Measurements from ENCODE around the gene SYNPO.

SYNPO gene

GRCh38 chr5:150671509-150672236 is 31.2 kb downstream of the SYNPO start:
- POLR2A ChIA-PET: interaction anchor here (0.6 kb wide), 1 partner anchor 11 kb away, joined by 3 read pairs; no protein-coding TSS in a partner anchor
- H3K4me3 ChIP-seq (ENCODE audit: low read depth, low read length): peak overlapping the region; percentile 59
- TF ChIP-seq CTCF (IDR thresholded peaks at IDR 0.05; ENCODE audit: insufficient read depth, low read length, missing control alignments): no peak
- no peak for DNase-seq (ENCODE audit: low read depth, low spot score)
- CTCF ChIA-PET: interaction anchor here (1.1 to 7.0 kb wide), 6 partner anchors 9 to 111 kb away, joined by 5 to 55 read pairs (median 8); partner anchors contain the start of genes MYOZ3 and RBM22

GRCh38 chr5:150672237-150672883 is 31.9 kb downstream of the SYNPO start:
- POLR2A ChIA-PET: no interaction called here
- no peak for TF ChIP-seq CTCF (IDR thresholded peaks at IDR 0.05; ENCODE audit: insufficient read depth, low read length, missing control alignments)
- peak overlapping the region; percentile 59 for H3K4me3 ChIP-seq (ENCODE audit: low read depth, low read length)
- CTCF ChIA-PET: interaction anchor here (1.2 to 7.0 kb wide), 6 partner anchors 13 to 214 kb away, joined by 4 to 55 read pairs (median 8); partner anchors contain the start of genes MYOZ3 and RBM22
- DNase-seq (ENCODE audit: low read depth, low spot score): no peak

- TF ChIP-seq CTCF (IDR thresholded peaks at IDR 0.05; ENCODE audit: insufficient read depth, low read length, missing control alignments): no peak
- peak overlapping the region; percentile 59 for H3K4me3 ChIP-seq (ENCODE audit: low read depth, low read length)
- DNase-seq (ENCODE audit: low read depth, low spot score): no peak
- CTCF ChIA-PET: interaction anchor here (1.0 to 7.0 kb wide), 8 partner anchors 13 to 215 kb away, joined by 4 to 55 read pairs (median 6); partner anchors contain the start of genes IRGM, MYOZ3 and RBM22
- POLR2A ChIA-PET: interaction anchor here (0.9 kb wide), 1 partner anchor 22 kb away, joined by 4 read pairs; no protein-coding TSS in a partner anchor
Observed at GRCh38 chr5:150672884-150673275, 32.4 kb downstream of the SYNPO start.

- no peak overlapping the region for H3K4me3 ChIP-seq (ENCODE audit: low read depth, low read length)
- no peak for TF ChIP-seq CTCF (IDR thresholded peaks at IDR 0.05; ENCODE audit: insufficient read depth, low read length, missing control alignments)
- ChIA-PET POLR2A (no interaction called here), CTCF (interaction anchor here (1.3 to 7.0 kb wide), 4 partner anchors 15 to 216 kb away, joined by 4 to 55 read pairs (median 21); partner anchors contain the start of gene MYOZ3)
- no peak for DNase-seq (ENCODE audit: low read depth, low spot score)
Observed at GRCh38 chr5:150674341-150674821, 33.9 kb downstream of the SYNPO start.

DNA sequence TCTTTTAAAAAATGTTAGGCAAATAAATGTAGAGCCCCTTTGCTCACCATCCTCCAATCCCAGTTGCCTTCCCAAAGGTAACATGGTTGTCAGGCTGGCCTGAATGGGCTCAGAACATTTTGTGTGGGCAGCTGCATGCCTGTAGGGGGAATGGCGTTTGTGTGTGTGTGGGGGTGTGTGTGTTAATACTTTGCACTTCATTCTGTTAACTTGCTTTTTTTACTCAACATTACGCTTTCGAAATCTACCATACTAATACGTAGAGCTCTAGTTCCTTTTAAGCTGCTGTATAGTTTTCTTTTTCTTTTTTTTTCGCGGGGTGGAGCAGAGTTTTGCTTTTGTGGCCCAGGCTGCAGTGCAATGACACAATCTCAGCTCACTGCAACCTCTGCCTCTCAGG is 34.6 kb downstream of the SYNPO start:
- ChIA-PET CTCF (interaction anchor here (0.7 to 7.0 kb wide), 3 partner anchors 25 to 1052 kb away, joined by 3 to 55 read pairs (median 7); partner anchors contain the start of gene RBM22), POLR2A (no interaction called here)
- no peak overlapping the region for H3K4me3 ChIP-seq (ENCODE audit: low read depth, low read length)
- TF ChIP-seq CTCF (IDR thresholded peaks at IDR 0.05; ENCODE audit: insufficient read depth, low read length, missing control alignments): no peak
- no peak for DNase-seq (ENCODE audit: low read depth, low spot score)

DNA sequence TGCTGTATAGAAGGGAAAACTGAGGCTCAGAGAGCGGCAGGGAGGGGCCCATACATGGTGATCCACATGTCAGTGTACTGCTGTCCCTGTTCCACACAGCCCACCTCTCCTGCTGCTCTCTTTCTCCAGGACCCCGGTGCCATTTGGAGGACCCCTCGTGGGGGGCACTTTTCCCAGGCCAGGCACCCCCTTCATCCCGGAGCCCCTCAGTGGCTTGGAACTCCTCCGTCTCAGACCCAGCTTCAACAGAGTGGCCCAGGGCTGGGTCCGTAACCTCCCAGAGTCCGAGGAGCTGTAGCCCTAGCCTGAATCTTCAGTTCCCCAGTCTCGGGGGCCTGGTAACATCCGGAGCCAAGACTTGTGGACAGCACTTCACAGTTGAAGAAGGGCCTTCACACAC is 36.1 kb downstream of the SYNPO start:
- no peak overlapping the region for H3K4me3 ChIP-seq (ENCODE audit: low read depth, low read length)
- POLR2A ChIA-PET: no interaction called here

More for the DNA sequence above, 36.1 kb downstream of the SYNPO start:
- DNase-seq (ENCODE audit: low read depth, low spot score): no peak
- CTCF ChIA-PET: interaction anchor here (1.4 kb wide), 1 partner anchor 24 kb away, joined by 7 read pairs; the partner anchor contains the start of gene RBM22
- TF ChIP-seq CTCF (IDR thresholded peaks at IDR 0.05; ENCODE audit: insufficient read depth, low read length, missing control alignments): no peak
